ENCODE results near the gene PAQR6.

DNA sequence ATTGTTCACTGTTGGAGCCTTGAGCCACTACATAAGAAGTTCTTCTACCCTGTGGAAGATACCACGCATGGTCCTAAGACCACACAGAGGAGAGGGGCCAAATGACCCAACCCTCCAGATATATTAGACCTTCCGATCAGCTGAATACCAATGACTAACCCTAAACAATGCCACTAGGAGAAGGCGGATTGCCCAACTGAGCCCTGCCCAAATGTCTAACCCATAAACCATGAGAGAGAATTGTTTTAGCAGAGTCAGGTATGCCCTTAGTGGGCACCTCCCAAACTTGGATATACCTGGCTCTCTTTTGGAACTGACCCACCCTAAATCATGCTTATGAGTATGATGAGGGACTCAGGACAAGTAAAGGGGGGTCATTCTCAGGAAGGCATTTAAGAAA lies 22.5 kb upstream of the PAQR6 start:
- TF ChIP-seq POLR2A (IDR thresholded peaks at IDR 0.05; ENCODE audit: low read depth, low read length): no peak
- TF ChIP-seq, protein P1, sequence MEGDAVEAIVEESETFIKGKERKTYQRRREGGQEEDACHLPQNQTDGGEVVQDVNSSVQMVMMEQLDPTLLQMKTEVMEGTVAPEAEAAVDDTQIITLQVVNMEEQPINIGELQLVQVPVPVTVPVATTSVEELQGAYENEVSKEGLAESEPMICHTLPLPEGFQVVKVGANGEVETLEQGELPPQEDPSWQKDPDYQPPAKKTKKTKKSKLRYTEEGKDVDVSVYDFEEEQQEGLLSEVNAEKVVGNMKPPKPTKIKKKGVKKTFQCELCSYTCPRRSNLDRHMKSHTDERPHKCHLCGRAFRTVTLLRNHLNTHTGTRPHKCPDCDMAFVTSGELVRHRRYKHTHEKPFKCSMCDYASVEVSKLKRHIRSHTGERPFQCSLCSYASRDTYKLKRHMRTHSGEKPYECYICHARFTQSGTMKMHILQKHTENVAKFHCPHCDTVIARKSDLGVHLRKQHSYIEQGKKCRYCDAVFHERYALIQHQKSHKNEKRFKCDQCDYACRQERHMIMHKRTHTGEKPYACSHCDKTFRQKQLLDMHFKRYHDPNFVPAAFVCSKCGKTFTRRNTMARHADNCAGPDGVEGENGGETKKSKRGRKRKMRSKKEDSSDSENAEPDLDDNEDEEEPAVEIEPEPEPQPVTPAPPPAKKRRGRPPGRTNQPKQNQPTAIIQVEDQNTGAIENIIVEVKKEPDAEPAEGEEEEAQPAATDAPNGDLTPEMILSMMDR (conservative IDR thresholded peaks at IDR 0.05; ENCODE audit: low read depth, low read length): no peak
- no peak for TF ChIP-seq CEBPB (IDR thresholded peaks at IDR 0.05; ENCODE audit: low read depth, low read length)
- TF ChIP-seq, protein P2, sequence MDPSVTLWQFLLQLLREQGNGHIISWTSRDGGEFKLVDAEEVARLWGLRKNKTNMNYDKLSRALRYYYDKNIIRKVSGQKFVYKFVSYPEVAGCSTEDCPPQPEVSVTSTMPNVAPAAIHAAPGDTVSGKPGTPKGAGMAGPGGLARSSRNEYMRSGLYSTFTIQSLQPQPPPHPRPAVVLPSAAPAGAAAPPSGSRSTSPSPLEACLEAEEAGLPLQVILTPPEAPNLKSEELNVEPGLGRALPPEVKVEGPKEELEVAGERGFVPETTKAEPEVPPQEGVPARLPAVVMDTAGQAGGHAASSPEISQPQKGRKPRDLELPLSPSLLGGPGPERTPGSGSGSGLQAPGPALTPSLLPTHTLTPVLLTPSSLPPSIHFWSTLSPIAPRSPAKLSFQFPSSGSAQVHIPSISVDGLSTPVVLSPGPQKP (IDR thresholded peaks at IDR 0.05; ENCODE audit: borderline replicate concordance, low read depth, low read length): no peak
- no peak for TF ChIP-seq RCOR1 (IDR thresholded peaks at IDR 0.05; ENCODE audit: insufficient replicate concordance, low read length)
- no peak for TF ChIP-seq RAD21 (IDR thresholded peaks at IDR 0.05; ENCODE audit: low read length)
- TF ChIP-seq, protein P3, sequence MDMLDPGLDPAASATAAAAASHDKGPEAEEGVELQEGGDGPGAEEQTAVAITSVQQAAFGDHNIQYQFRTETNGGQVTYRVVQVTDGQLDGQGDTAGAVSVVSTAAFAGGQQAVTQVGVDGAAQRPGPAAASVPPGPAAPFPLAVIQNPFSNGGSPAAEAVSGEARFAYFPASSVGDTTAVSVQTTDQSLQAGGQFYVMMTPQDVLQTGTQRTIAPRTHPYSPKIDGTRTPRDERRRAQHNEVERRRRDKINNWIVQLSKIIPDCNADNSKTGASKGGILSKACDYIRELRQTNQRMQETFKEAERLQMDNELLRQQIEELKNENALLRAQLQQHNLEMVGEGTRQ (IDR thresholded peaks at IDR 0.05; ENCODE audit: low read depth, low read length): no peak
- TF ChIP-seq RFX5 (IDR thresholded peaks at IDR 0.05; ENCODE audit: low read depth, low read length): no peak
- no peak for TF ChIP-seq MAFK (IDR thresholded peaks at IDR 0.05; ENCODE audit: low read depth, low read length)
- TF ChIP-seq MAZ (IDR thresholded peaks at IDR 0.05; ENCODE audit: borderline replicate concordance, low read depth, low read length): no peak
- no peak for TF ChIP-seq NFE2L2 (IDR thresholded peaks at IDR 0.05; ENCODE audit: low read depth, low read length)
- TF ChIP-seq FOS (IDR thresholded peaks at IDR 0.05; ENCODE audit: low read depth, low read length): no peak
